ENCODE measurements around the gene RHOBTB3.

The RHOBTB3 gene, protein sequence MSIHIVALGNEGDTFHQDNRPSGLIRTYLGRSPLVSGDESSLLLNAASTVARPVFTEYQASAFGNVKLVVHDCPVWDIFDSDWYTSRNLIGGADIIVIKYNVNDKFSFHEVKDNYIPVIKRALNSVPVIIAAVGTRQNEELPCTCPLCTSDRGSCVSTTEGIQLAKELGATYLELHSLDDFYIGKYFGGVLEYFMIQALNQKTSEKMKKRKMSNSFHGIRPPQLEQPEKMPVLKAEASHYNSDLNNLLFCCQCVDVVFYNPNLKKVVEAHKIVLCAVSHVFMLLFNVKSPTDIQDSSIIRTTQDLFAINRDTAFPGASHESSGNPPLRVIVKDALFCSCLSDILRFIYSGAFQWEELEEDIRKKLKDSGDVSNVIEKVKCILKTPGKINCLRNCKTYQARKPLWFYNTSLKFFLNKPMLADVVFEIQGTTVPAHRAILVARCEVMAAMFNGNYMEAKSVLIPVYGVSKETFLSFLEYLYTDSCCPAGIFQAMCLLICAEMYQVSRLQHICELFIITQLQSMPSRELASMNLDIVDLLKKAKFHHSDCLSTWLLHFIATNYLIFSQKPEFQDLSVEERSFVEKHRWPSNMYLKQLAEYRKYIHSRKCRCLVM

DNA sequence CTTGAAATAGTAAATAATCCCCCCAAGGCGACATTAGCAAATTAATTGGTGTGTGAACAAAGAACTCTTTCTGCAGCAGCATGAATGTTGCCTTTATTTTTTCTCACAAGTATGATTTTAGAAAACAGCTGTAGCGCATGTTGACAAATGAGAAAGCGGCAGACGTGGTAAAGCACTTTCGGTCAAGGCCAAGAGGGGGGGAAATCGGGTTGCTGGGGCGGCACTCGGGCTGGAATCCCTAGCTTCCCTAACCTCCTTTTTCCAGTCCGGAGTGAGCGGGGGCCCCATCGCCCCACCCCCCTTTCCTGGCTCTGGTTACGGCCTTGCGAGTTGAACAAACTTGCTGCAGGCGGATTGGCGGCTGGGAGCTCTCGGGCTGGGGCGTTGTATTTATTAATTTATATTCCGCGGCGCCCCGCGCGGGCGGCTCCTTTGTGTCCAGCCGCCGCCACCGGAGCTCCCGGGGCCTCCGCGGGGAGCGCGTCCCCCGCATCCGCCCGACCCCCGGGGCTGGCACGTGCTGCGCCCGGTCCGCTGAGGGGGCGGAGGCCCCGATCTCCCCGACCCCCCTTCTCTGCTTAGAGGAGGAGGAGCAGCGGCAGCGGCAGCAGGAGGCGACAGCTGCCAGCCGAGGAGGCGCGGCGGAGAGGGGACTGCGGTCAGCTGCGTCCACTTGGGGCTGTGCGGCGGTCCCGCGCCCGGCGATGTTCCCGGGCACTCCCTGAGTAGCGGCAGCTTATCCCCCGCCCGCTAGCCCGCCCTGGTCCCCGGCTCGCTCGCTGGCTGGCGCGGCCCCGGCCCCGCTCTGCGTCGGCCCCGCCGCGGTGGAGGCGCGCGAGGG lies at the start of gene RHOBTB3:
Gene RHOBTB3, plus strand, starts transcription at position 607 of the 841 bp plus-strand sequence. CDS start 347 bp downstream, outside the sequence.
- TF ChIP-seq CTCF (IDR thresholded peaks at IDR 0.05) = no peak; the same call in 1 of the 2 replicates

GRCh38 chr5:95682891-95683290 lies 48.2 kb upstream of the RHOBTB3 start, which contains the start of gene SPATA9:
Gene SPATA9 (minus strand): TSS chr5:95682991. CDS start chr5:95682854, 137 bp downstream.
- TF ChIP-seq CTCF (IDR thresholded peaks at IDR 0.05) = no peak

- TF ChIP-seq CTCF (IDR thresholded peaks at IDR 0.05) = no peak
Measured at GRCh38 chr5:95684361-95684760, 46.8 kb upstream of the RHOBTB3 start.

DNA sequence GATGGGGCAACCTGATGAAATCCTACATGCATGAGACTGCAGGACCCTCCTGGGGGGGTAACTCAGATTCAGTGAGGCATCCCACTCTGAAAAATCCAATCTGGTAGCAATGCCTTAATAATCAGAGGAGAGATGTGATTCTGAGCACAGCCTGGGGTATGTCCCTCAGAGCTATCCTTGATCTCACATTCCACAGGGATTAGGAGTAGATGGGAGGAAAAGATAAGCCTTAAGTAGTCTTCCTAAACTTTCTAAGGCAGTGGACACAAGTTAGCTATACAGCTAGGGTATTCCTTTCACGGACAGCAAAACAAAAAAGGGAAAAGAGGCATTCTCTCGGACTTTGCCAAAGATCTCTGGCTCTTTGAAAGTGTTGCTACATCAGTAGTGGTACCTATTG lies 44.5 kb upstream of the RHOBTB3 start:
- no peak for TF ChIP-seq CTCF (IDR thresholded peaks at IDR 0.05)

DNA sequence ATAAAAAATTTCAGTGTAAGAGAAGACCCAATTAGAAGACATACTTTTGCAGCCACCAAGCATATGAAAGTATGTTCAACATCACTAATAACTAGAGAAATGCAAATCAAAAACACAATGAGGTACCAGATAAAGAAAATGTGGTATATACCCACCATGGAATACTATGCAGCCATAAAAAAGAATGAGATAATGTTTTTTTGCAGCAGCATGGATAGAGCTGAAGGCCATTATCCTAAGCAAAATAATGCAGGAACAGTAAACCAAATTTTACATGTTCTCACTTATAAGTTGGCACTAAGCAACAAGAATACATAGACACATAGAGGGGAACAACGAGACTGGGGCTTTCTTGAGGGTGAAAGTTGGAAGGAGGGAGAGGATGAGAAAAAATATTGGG lies 41.5 kb upstream of the RHOBTB3 start:
- TF ChIP-seq CTCF (IDR thresholded peaks at IDR 0.05) = no peak

GRCh38 chr5:95690333-95690732 lies 40.8 kb upstream of the RHOBTB3 start:
- TF ChIP-seq CTCF (IDR thresholded peaks at IDR 0.05) = no peak
